NCI-H524 treated with DMSO at 0.1 percent for 48 hours (cell line): ENCODE measurements around the gene ZDHHC1.

ENCODE experiments used
- DNase-seq: peaks from one replicate; lab custom pipeline; 2025; lab: John Stamatoyannopoulos, UW

The ZDHHC1 gene

GRCh38 chr16:67409631-67410030 is 6.6 kb downstream of the ZDHHC1 start:
- DNase-seq, result no peak

- no peak for DNase-seq
Measured at GRCh38 chr16:67407788-67408452, 8.4 kb downstream of the ZDHHC1 start.

GRCh38 chr16:67407176-67407787 is 9.0 kb downstream of the ZDHHC1 start:
- no peak for DNase-seq

- no peak for DNase-seq
Measured at GRCh38 chr16:67406111-67406971, 9.9 kb downstream of the ZDHHC1 start.

GRCh38 chr16:67405336-67405735 is 10.9 kb downstream of the ZDHHC1 start:
- DNase-seq, result no peak

GRCh38 chr16:67404740-67405226 is 11.5 kb downstream of the ZDHHC1 start:
- DNase-seq, result no peak

GRCh38 chr16:67403976-67404555 is 12.2 kb downstream of the ZDHHC1 start:
- no peak for DNase-seq

- DNase-seq, result no peak
Measured at GRCh38 chr16:67400901-67401300, 15.4 kb downstream of the ZDHHC1 start.

GRCh38 chr16:67399749-67400704 is 16.2 kb downstream of the ZDHHC1 start:
- peak; percentile 27 for DNase-seq

- no peak for DNase-seq
Measured at GRCh38 chr16:67399218-67399733, 17.0 kb downstream of the ZDHHC1 start.

- no peak for DNase-seq
Measured at GRCh38 chr16:67398546-67399217, 17.6 kb downstream of the ZDHHC1 start.

- no peak for DNase-seq
Measured at GRCh38 chr16:67397812-67398545, 18.3 kb downstream of the ZDHHC1 start.

- no peak for DNase-seq
Measured at GRCh38 chr16:67397036-67397801, 19.1 kb downstream of the ZDHHC1 start.

- DNase-seq, result peak; percentile 82
Measured at GRCh38 chr16:67396159-67397035, 19.9 kb downstream of the ZDHHC1 start.

- peak; percentile 73 for DNase-seq
Measured at GRCh38 chr16:67395458-67396158, 20.7 kb downstream of the ZDHHC1 start.

- no peak for DNase-seq
Measured at GRCh38 chr16:67395105-67395457, 21.2 kb downstream of the ZDHHC1 start.
